Endothelial cell of umbilical vein (primary cell): ENCODE measurements around the gene PTPN14. TPM values are rescaled to one million over a fixed set of nuclear protein-coding genes. Genes with fewer than 3 reads are reported as not detected.

Source experiments
- BruUV-seq: library from RNA; stranded (reverse); fragments of 400-500 nt; replicated peaks from 2 replicates; lab custom pipeline; 2021; lab: Mats Ljungman, UMichigan
- CTCF ChIA-PET: fragments of 300-600, 350-600 bp; sonication (Branson Sonifier 250); formaldehyde crosslinking; loops from one replicate; lab custom pipeline; 2021; ENCODE audit warnings: antibody characterized with exemption, inconsistent platforms; lab: Charles Lee
- POLR2A ChIA-PET: fragments of 300-600, 350-600 bp; sonication (Branson Sonifier 250); formaldehyde crosslinking; loops from one replicate; lab custom pipeline; 2021; ENCODE audit warnings: antibody characterized with exemption, inconsistent platforms; lab: Charles Lee
- DNase-seq: peaks from one replicate; pipeline ENCODE4 v3.0.0-alpha.2; 2011; ENCODE audit warnings: low read depth, low spot score
- FAIRE-seq: peaks from 2 replicates; lab custom pipeline; 2011; peaks lifted over from hg19 to GRCh38; lab: Jason Lieb, UNC
- H2AFZ ChIP-seq: 2 replicates; pipeline ENCODE4 v1.6.0; 2012; ENCODE audit warnings: low read depth, low read length, control low read depth, inconsistent platforms
- H3K27ac ChIP-seq: 2 replicates; pipeline ENCODE4 v1.5.1; 2011; ENCODE audit warnings: low read depth, mild to moderate bottlenecking, control low read depth, low read length, moderate library complexity; ENCODE audit not compliant: insufficient read depth
- H3K27me3 ChIP-seq, 2 experiments: 2 replicates each; pipeline versions ENCODE4 v1.6.0 to v1.6.1; 2011; ENCODE audit warnings: low read length in 2 of 2, mixed read lengths in 1 of 2; ENCODE audit not compliant: control insufficient read depth in 2 of 2, insufficient read depth in 2 of 2
- H3K36me3 ChIP-seq, 2 experiments: 2 replicates in 1 of 2; 3 replicates in 1 of 2; pipeline ENCODE4 v1.5.1; 2011; ENCODE audit warnings: low read length in 2 of 2, mild to moderate bottlenecking in 1 of 2, moderate library complexity in 1 of 2; ENCODE audit not compliant: control insufficient read depth in 2 of 2, insufficient read depth in 2 of 2; ENCODE audit errors: extremely low read depth in 1 of 2
- H3K4me1 ChIP-seq: 3 replicates; pipeline ENCODE4 v1.5.1; 2011; ENCODE audit warnings: mild to moderate bottlenecking, low read length; ENCODE audit not compliant: control insufficient read depth, insufficient read depth; ENCODE audit errors: extremely low read depth
- H3K4me2 ChIP-seq: 2 replicates; pipeline ENCODE4 v1.6.1; 2011; ENCODE audit warnings: low read length, control low read depth, mixed read lengths; ENCODE audit not compliant: insufficient read depth
- H3K4me3 ChIP-seq, 3 experiments: fragments of 200-600 bp in 1 of 3; sonication (generic), shearing (Covaris generic) in 1 of 3; replicated peaks in 1 of 3; 2 replicates each; pipeline ENCODE4 v1.5.1; 2011 to 2016; ENCODE audit warnings: control low read depth in 3 of 3, low read length in 3 of 3, mild to moderate bottlenecking in 2 of 3, inconsistent platforms in 1 of 3, low read depth in 1 of 3, moderate library complexity in 1 of 3; ENCODE audit not compliant: insufficient read depth in 1 of 3
- H3K79me2 ChIP-seq: 2 replicates; pipeline ENCODE4 v1.6.0; 2012; ENCODE audit warnings: low read length, inconsistent platforms; ENCODE audit not compliant: control insufficient read depth, insufficient read depth
- H3K9ac ChIP-seq: replicated peaks from 2 replicates; pipeline ENCODE3; 2011; ENCODE audit warnings: low read length, control low read depth; ENCODE audit not compliant: insufficient read depth; ENCODE audit errors: extremely low read depth
- H3K9me1 ChIP-seq: replicated peaks from 3 replicates; pipeline ENCODE4 v1.6.0; 2011; ENCODE audit warnings: mild to moderate bottlenecking, low read length; ENCODE audit not compliant: control insufficient read depth, insufficient read depth; ENCODE audit errors: extremely low read depth
- H3K9me3 ChIP-seq: replicated peaks from 2 replicates; pipeline ENCODE4 v1.5.1; 2012; ENCODE audit warnings: low read length, inconsistent platforms; ENCODE audit not compliant: control insufficient read depth, insufficient read depth
- H4K20me1 ChIP-seq: replicated peaks from 2 replicates; pipeline ENCODE3; 2011; ENCODE audit warnings: mild to moderate bottlenecking, low read length; ENCODE audit not compliant: control insufficient read depth, insufficient read depth; ENCODE audit errors: extremely low read depth
- CTCF ChIP-seq, 2 donors: IDR thresholded peaks; 1 replicate in 1 of 2; 2 replicates in 1 of 2; pipeline ENCODE4 v1.5.1; 2011; ENCODE audit warnings: low read length in 2 of 2, mild to moderate bottlenecking in 2 of 2, moderate library complexity in 2 of 2, control low read depth in 1 of 2, inconsistent platforms in 1 of 2, low read depth in 1 of 2; ENCODE audit not compliant: insufficient read depth in 1 of 2; ENCODE audit errors: extremely low read depth in 1 of 2
- EZH2 ChIP-seq: IDR thresholded peaks from 2 replicates; pipeline ENCODE4 v1.6.1; 2012; ENCODE audit warnings: borderline replicate concordance, low read depth, mild to moderate bottlenecking, moderate library complexity, low read length, inconsistent platforms; ENCODE audit not compliant: severe bottlenecking
- FOS ChIP-seq: IDR thresholded peaks from 2 replicates; pipeline ENCODE4 v1.6.1; 2011; ENCODE audit warnings: mild to moderate bottlenecking, low read length, moderate library complexity, borderline replicate concordance; ENCODE audit not compliant: insufficient read depth
- GATA2 ChIP-seq: IDR thresholded peaks from 2 replicates; pipeline ENCODE4 v1.7.0; 2011; ENCODE audit warnings: low read depth, mild to moderate bottlenecking, moderate library complexity, mixed read lengths, low read length; ENCODE audit not compliant: insufficient read length, insufficient read depth
- JUN ChIP-seq: IDR thresholded peaks from 2 replicates; pipeline ENCODE4 v1.6.1; 2011; ENCODE audit warnings: borderline replicate concordance, low read depth; ENCODE audit not compliant: insufficient read length, insufficient read depth
- MYC ChIP-seq: IDR thresholded peaks from one replicate; pipeline ENCODE4 v1.6.1; 2011; ENCODE audit warnings: mild to moderate bottlenecking, low read depth, low read length
- POLR2A ChIP-seq: IDR thresholded peaks from 2 replicates; pipeline ENCODE4 v1.6.1; 2012; ENCODE audit warnings: low read depth, mild to moderate bottlenecking, control low read depth, low read length
- POLR2AphosphoS5 ChIP-seq: IDR thresholded peaks from 2 replicates; pipeline ENCODE4 v1.6.1; 2012; ENCODE audit warnings: low read depth, mild to moderate bottlenecking, control low read depth, low read length, moderate library complexity; ENCODE audit not compliant: insufficient read depth
- dilution Hi-C: fragments of 300-500 bp; cut with MboI; formaldehyde crosslinking; loops from one replicate; pipeline ENCODE4 v1.15.0; 2019; ENCODE audit warnings: low sequenced_read_pairs; ENCODE audit not compliant: extremely low pct_ligation_motif_present
- intact Hi-C: fragments of 100-400 bp; cut with micrococcal nuclease; formaldehyde crosslinking; loops from one replicate; pipeline ENCODE4 v1.10.0; 2022
- polyA plus RNA-seq, 4 experiments: library from polyadenylated mRNA; depleted of rRNA in 3 of 4; stranded (reverse) in 3 of 4; unstranded in 1 of 4; fragments of >200 nt; gene quantifications; 2 replicates each; pipeline versions ENCODE4 v1.2.1 to v1.2.3, GENCODE V29; 2011 to 2012; ENCODE audit warnings: missing spikeins in 1 of 4
- total RNA-seq: library from RNA; stranded (reverse); gene quantifications from 2 replicates; pipeline ENCODE4 v1.2.3, GENCODE V29; 2021
- TF ChIP-seq, protein P1 (sequence below): IDR thresholded peaks from 2 replicates; pipeline ENCODE4 v1.6.1; 2011; ENCODE audit not compliant: insufficient read depth, insufficient read length

PTPN14 gene
- total and polyA plus RNA-seq, 2 donors (not counting 3 experiments of a cell fraction or from before 2014, with no cell fraction given) = 18.5 to 93.0 TPM

- peaks cover 28% of the 10 kb centered on the region for H3K4me1 ChIP-seq
- H3K36me3 ChIP-seq = no peaks in the 10 kb centered on the region
- H4K20me1 ChIP-seq = no peaks in the 10 kb centered on the region
- ChIA-PET CTCF (no interaction called here), POLR2A (no interaction called here)
- TF ChIP-seq CTCF (IDR thresholded peaks at IDR 0.05; ENCODE audit: extremely low read depth in 1 of 2, insufficient read depth in 1 of 2, low read depth in 1 of 2, low read length in 2 of 2) (no peak), JUN (no peak), POLR2AphosphoS5 (no peak), POLR2A (no peak), EZH2 (no peak), FOS (no peak), GATA2 (no peak), MYC (no peak)
- TF ChIP-seq, protein P1, sequence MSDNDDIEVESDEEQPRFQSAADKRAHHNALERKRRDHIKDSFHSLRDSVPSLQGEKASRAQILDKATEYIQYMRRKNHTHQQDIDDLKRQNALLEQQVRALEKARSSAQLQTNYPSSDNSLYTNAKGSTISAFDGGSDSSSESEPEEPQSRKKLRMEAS = no peak
- H3K79me2 ChIP-seq = peaks cover 94% of the 10 kb centered on the region
- no peaks in the 10 kb centered on the region for H3K9me3 ChIP-seq
- dilution Hi-C loops (loop anchor here (10.0 kb wide), 1 partner anchor 70 kb away; no protein-coding TSS in a partner anchor), intact Hi-C loops (no loop called here)
- no peak overlapping the region for H3K4me3 ChIP-seq
- BruUV-seq = no TSS peak
- no peak overlapping the region for H3K4me2 ChIP-seq
- no peak overlapping the region for H3K9ac ChIP-seq
- DNase-seq = no peak
- H3K9me1 ChIP-seq = no peaks in the 10 kb centered on the region
- no peak for FAIRE-seq
- H3K27ac ChIP-seq = no peak overlapping the region
- H2AFZ ChIP-seq = no peak overlapping the region
- H3K27me3 ChIP-seq = no peaks in the 10 kb centered on the region
Observed at GRCh38 chr1:214474467-214474866, 76.9 kb downstream of the PTPN14 start.
